CD14-positive monocyte (primary cell): Measurements from ENCODE around the gene RAMP1. TPM values are rescaled to one million over a fixed set of nuclear protein-coding genes. Genes with fewer than 3 reads are reported as not detected.

Experiments
- DNase-seq, 3 donors: peaks; one replicate each; pipeline ENCODE4 v3.0.0-alpha.2; 2011 to 2022
- H2AFZ ChIP-seq: 2 replicates; pipeline ENCODE4 v1.6.0; 2012; ENCODE audit warnings: mild to moderate bottlenecking, low read depth, low read length, inconsistent platforms; ENCODE audit not compliant: insufficient read depth, poor library complexity, severe bottlenecking
- H3K27ac ChIP-seq, 2 donors: 1 replicate in 1 of 2; 2 replicates in 1 of 2; pipeline ENCODE4 v1.5.1; 2012 to 2013; ENCODE audit warnings: low read length in 2 of 2, control low read depth in 1 of 2, inconsistent platforms in 1 of 2, low read depth in 1 of 2, mild to moderate bottlenecking in 1 of 2
- H3K27me3 ChIP-seq, 2 donors: one replicate each; pipeline versions ENCODE4 v1.6.0 to v1.6.1; 2011 to 2013; ENCODE audit warnings: low read length in 2 of 2; ENCODE audit not compliant: control insufficient read depth in 2 of 2, insufficient read depth in 2 of 2
- H3K36me3 ChIP-seq, 2 donors: replicated peaks in 1 of 2; 1 replicate in 1 of 2; 2 replicates in 1 of 2; pipeline versions ENCODE4 v1.5.1 to v1.6.1; 2012 to 2013; ENCODE audit warnings: low read length in 2 of 2, control low read depth in 1 of 2, inconsistent platforms in 1 of 2, mild to moderate bottlenecking in 1 of 2; ENCODE audit not compliant: insufficient read depth in 2 of 2, control insufficient read depth in 1 of 2
- H3K4me1 ChIP-seq, 2 donors: 1 replicate in 1 of 2; 2 replicates in 1 of 2; pipeline versions ENCODE4 v1.5.1 to v1.6.1; 2012 to 2013; ENCODE audit warnings: low read length in 2 of 2, control low read depth in 1 of 2, inconsistent platforms in 1 of 2, mild to moderate bottlenecking in 1 of 2, moderate library complexity in 1 of 2; ENCODE audit not compliant: insufficient read depth in 2 of 2, control insufficient read depth in 1 of 2
- H3K4me2 ChIP-seq: replicated peaks from 2 replicates; pipeline ENCODE3; 2012; ENCODE audit warnings: low read length, moderate library complexity, mild to moderate bottlenecking; ENCODE audit not compliant: poor library complexity, severe bottlenecking; ENCODE audit errors: extremely low read depth
- H3K4me3 ChIP-seq, 3 experiments: fragments of 200-600 bp in 1 of 3; sonication (generic) in 1 of 3; replicated peaks in 1 of 3; 1 replicate in 2 of 3; 2 replicates in 1 of 3; pipeline ENCODE4 v1.5.1; 2011 to 2013; ENCODE audit warnings: low read length in 3 of 3, mild to moderate bottlenecking in 3 of 3, control low read depth in 2 of 3, low read depth in 2 of 3, inconsistent platforms in 1 of 3, moderate library complexity in 1 of 3
- H3K79me2 ChIP-seq: 2 replicates; pipeline ENCODE4 v1.6.0; 2012; ENCODE audit warnings: mild to moderate bottlenecking, control low read depth, inconsistent platforms, low read length, moderate library complexity; ENCODE audit not compliant: insufficient read depth
- H3K9ac ChIP-seq: 2 replicates; pipeline ENCODE4 v1.6.0; 2017; ENCODE audit warnings: low read length, mild to moderate bottlenecking; ENCODE audit not compliant: insufficient read depth, poor library complexity, severe bottlenecking
- H3K9me3 ChIP-seq, 2 donors: replicated peaks in 1 of 2; 1 replicate in 1 of 2; 2 replicates in 1 of 2; pipeline versions ENCODE4 v1.5.1 to v1.6.1; 2012 to 2013; ENCODE audit warnings: low read length in 2 of 2, control low read depth in 1 of 2; ENCODE audit not compliant: control insufficient read depth in 1 of 2, insufficient read depth in 1 of 2
- H4K20me1 ChIP-seq: 2 replicates; pipeline ENCODE4 v1.6.0; 2012; ENCODE audit warnings: mild to moderate bottlenecking, low read length, control low read depth, moderate library complexity; ENCODE audit not compliant: insufficient read depth
- H3K27ac Mint-ChIP-seq, 7 donors: one replicate each; pipeline ENCODE4 v1.8.0; 2020; ENCODE audit warnings: mild to moderate bottlenecking in 7 of 7, mixed read lengths in 7 of 7, moderate library complexity in 6 of 7, inconsistent platforms in 2 of 7
- H3K27me3 Mint-ChIP-seq, 3 donors: one replicate each; pipeline ENCODE4 v1.8.0; 2021 to 2022; ENCODE audit warnings: low read depth in 3 of 3, mild to moderate bottlenecking in 3 of 3, mixed read lengths in 3 of 3, moderate library complexity in 3 of 3, inconsistent platforms in 1 of 3
- H3K36me3 Mint-ChIP-seq, 2 donors: one replicate each; pipeline ENCODE4 v1.8.0; 2020; ENCODE audit warnings: mixed read lengths in 2 of 2, inconsistent platforms in 1 of 2, mild to moderate bottlenecking in 1 of 2
- H3K4me1 Mint-ChIP-seq: one replicate; pipeline ENCODE4 v1.8.0; 2020; ENCODE audit warnings: mild to moderate bottlenecking, mixed read lengths
- H3K4me3 Mint-ChIP-seq, 2 donors: one replicate each; pipeline ENCODE4 v1.8.0; 2020; ENCODE audit warnings: mild to moderate bottlenecking in 2 of 2, mixed read lengths in 2 of 2, moderate library complexity in 1 of 2
- H3K9me3 Mint-ChIP-seq, 7 donors: one replicate each; pipeline ENCODE4 v1.8.0; 2020 to 2022; ENCODE audit warnings: mixed read lengths in 7 of 7, mild to moderate bottlenecking in 6 of 7, moderate library complexity in 6 of 7, inconsistent platforms in 2 of 7
- CTCF ChIP-seq: fragments of 200-600 bp; IDR thresholded peaks from one replicate; pipeline ENCODE4 v1.8.0; 2022; ENCODE audit warnings: antibody characterized with exemption, mild to moderate bottlenecking
- WGBS: methylation state at CpG from one replicate; pipeline ENCODE4 v1.1.5; 2013; ENCODE audit warnings: missing lambda C conversion rate; ENCODE audit not compliant: insufficient coverage; 5-methylcytosine and 5-hydroxymethylcytosine counted together
- intact Hi-C, 2 donors: fragments of 100-400 bp; cut with micrococcal nuclease; formaldehyde crosslinking; loops; one replicate each; pipeline versions ENCODE4 v1.15.0 to v1.15.1; 2023
- polyA plus RNA-seq, 3 donors: library from polyadenylated mRNA; depleted of rRNA in 1 of 3; unstranded in 2 of 3; stranded (reverse) in 1 of 3; fragments of 300-500 nt in 2 of 3; fragments of >200 nt in 1 of 3; fragmentation: Illumina TruSeq in 2 of 3; gene quantifications; 1 replicate in 2 of 3; 2 replicates in 1 of 3; pipeline ENCODE4 v1.2.3, GENCODE V29; 2012 to 2021

Gene RAMP1
- polyA plus RNA-seq, 3 donors, result not detected

DNA sequence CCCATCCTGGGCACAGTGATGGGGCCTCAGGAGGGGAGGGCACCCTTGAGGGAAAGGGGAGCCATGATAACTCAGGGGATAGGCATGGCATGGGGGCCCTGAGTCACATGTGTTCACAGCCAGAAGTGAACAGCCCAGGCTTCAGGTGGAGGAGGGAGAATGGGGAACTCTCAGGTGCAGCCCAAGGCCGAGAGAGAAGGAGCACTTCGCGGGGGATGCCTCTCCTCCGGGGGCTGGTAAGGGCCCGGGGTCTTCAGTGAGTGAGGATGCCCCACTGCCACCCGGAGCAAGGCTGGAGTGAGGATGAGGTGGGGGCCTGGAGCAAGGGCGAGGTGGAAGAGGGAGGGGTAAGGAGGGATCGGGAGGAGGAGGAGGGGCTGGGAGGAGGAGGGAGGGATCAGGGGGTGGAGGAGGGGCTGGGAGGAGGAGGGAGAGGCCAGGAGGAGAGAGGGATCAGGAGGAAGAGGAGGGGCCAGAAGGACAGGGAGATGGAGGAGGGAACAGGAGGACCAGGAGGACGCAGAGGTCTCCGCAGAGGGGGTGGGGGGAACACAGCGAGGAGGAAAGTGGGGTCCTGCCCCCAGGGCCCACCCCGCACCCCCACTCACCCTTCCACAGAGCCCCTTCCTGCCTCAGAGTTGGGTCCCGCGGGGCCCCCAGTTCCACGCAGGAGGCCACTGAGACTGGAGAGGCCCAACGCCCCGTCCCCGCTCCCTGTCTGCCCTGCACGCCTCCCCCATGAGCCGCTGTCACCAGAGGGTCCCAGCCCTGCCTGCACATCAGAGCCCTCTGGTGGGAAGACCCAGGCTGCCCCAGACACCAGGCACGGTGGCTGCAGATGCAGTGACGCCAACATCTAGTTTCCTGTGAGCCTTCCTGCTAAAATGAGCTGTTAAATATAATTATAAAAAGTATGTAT lies 42.8 kb downstream of the RAMP1 start:
- H3K9me3 ChIP-seq, result no peaks in the 10 kb centered on the region
- H4K20me1 ChIP-seq, result no peaks in the 10 kb centered on the region
- no peak for TF ChIP-seq CTCF
- no peak overlapping the region for H3K27ac ChIP-seq
- peaks cover 32% of the 10 kb centered on the region for H3K4me1 Mint-ChIP-seq
- 36% methylated on average over 16 of the region's 22 CpGs for WGBS
- intact Hi-C loops, result no loop called here
- DNase-seq, result peak in 1 of 3 donors; percentile 1
- H3K9me3 Mint-ChIP-seq, result peaks cover 2 to 10% (median 4%) of the 10 kb centered on the region in 7 donors
- H3K27me3 Mint-ChIP-seq, result peaks cover 0 to 4% (median 4%) of the 10 kb centered on the region in 3 donors
- no peak overlapping the region for H3K27ac Mint-ChIP-seq
- H3K36me3 ChIP-seq, result no peaks in the 10 kb centered on the region
- no peak overlapping the region for H3K4me3 ChIP-seq
- peaks cover 7 to 8% of the 10 kb centered on the region in 2 donors for H3K4me1 ChIP-seq
- H3K36me3 Mint-ChIP-seq, result no peaks in the 10 kb centered on the region
- no peak overlapping the region for H3K4me3 Mint-ChIP-seq
- H3K79me2 ChIP-seq, result no peaks in the 10 kb centered on the region
- no peak overlapping the region for H3K9ac ChIP-seq
- H2AFZ ChIP-seq, result no peak overlapping the region
- H3K27me3 ChIP-seq, result no peaks in the 10 kb centered on the region
- no peak overlapping the region for H3K4me2 ChIP-seq

- Mint-ChIP-seq H3K36me3 (no peaks in the 10 kb centered on the region), H3K27me3 (peaks cover 0 to 4% (median 4%) of the 10 kb centered on the region in 3 donors), H3K4me1 (peaks cover 20% of the 10 kb centered on the region), H3K9me3 (peaks cover 5 to 21% (median 16%) of the 10 kb centered on the region in 7 donors), H3K27ac (peak overlapping the region in 1 of 7 donors; percentile 53), H3K4me3 (peak overlapping the region in 1 of 2 donors; percentile 60)
- Histone ChIP-seq H3K9ac (no peak overlapping the region), H3K27me3 (no peaks in the 10 kb centered on the region), H3K4me2 (peak overlapping the region; percentile 29), H3K9me3 (peaks cover 0 to 22% of the 10 kb centered on the region in 2 donors), H3K4me3 (no peak overlapping the region), H3K79me2 (no peaks in the 10 kb centered on the region), H3K27ac (no peak overlapping the region), H3K4me1 (no peaks in the 10 kb centered on the region), H2AFZ (peak overlapping the region; percentile 68), H3K36me3 (no peaks in the 10 kb centered on the region), H4K20me1 (no peaks in the 10 kb centered on the region)
- intact Hi-C loops, result no loop called here
- no peak for TF ChIP-seq CTCF
- DNase-seq, result peak in 2 of 3 donors; percentile 1 to 7
- WGBS, result 23% methylated on average over 7 of the region's 15 CpGs
Observed at GRCh38 chr2:237904831-237905599, 45.6 kb downstream of the RAMP1 start.
